Superior temporal gyrus (tissue), 1 donor: ENCODE measurements around the gene KSR1.
"Not testable (repeated sequence)": the region's sequence is repeated elsewhere in the genome, so short reads cannot be mapped to it uniquely, and the experiment has no call there.

Experiments
- DNase-seq: peaks from one replicate; pipeline ENCODE4 v3.0.0-alpha.2; 2016; ENCODE audit errors: extremely low spot score

Gene KSR1

GRCh38 chr17:27609611-27610303 lies 153.5 kb downstream of the KSR1 start:
- DNase-seq = peak; percentile 72

GRCh38 chr17:27610304-27610677 lies 154.0 kb downstream of the KSR1 start:
- no peak for DNase-seq

- no peak for DNase-seq
These were observed 156.0 kb downstream of the KSR1 start for GRCh38 chr17:27612160-27612770.

GRCh38 chr17:27613433-27613832 lies 157.2 kb downstream of the KSR1 start:
- no peak for DNase-seq

GRCh38 chr17:27615121-27615520 lies 158.9 kb downstream of the KSR1 start:
- no peak for DNase-seq

- DNase-seq = no peak
These were observed 160.2 kb downstream of the KSR1 start for GRCh38 chr17:27616414-27616813.

- no peak for DNase-seq
These were observed 162.2 kb downstream of the KSR1 start for GRCh38 chr17:27618417-27618816.

- no peak for DNase-seq
These were observed 164.5 kb downstream of the KSR1 start for GRCh38 chr17:27620721-27621120.

GRCh38 chr17:27621536-27621935 lies 165.3 kb downstream of the KSR1 start:
- DNase-seq = peak; percentile 44

- DNase-seq = no peak
These were observed 165.8 kb downstream of the KSR1 start for GRCh38 chr17:27621942-27622559.

GRCh38 chr17:27622986-27623385 lies 166.7 kb downstream of the KSR1 start:
- no peak for DNase-seq

- no peak for DNase-seq
These were observed 167.4 kb downstream of the KSR1 start for GRCh38 chr17:27623614-27624013.

GRCh38 chr17:27624539-27624938 lies 168.3 kb downstream of the KSR1 start:
- no peak for DNase-seq

- DNase-seq = no peak
These were observed 169.6 kb downstream of the KSR1 start for GRCh38 chr17:27625856-27626255.

GRCh38 chr17:27627514-27627913 lies 171.3 kb downstream of the KSR1 start:
- no peak for DNase-seq

GRCh38 chr17:27628376-27628775 lies 172.1 kb downstream of the KSR1 start:
- DNase-seq = no peak

- DNase-seq = not testable (repeated sequence)
These were observed 173.0 kb downstream of the KSR1 start for GRCh38 chr17:27629260-27629659.

GRCh38 chr17:27630607-27631410 lies 174.6 kb downstream of the KSR1 start, which contains the start of gene LGALS9:
TSS of gene LGALS9 (plus strand) at chr17:27631188. CDS start at chr17:27631266, 78 bp downstream.
- no peak for DNase-seq

- no peak for DNase-seq
These were observed 175.1 kb downstream of the KSR1 start for GRCh38 chr17:27631411-27631760.

GRCh38 chr17:27631897-27632725 lies 175.9 kb downstream of the KSR1 start:
- no peak for DNase-seq

- DNase-seq = not testable (repeated sequence)
These were observed 176.5 kb downstream of the KSR1 start for GRCh38 chr17:27632766-27633165.
